HG03442 (cell line): ENCODE data around the gene OSBPL3.
A peak's percentile ranks its signal among the peaks of the same experiment; 100 is the strongest.

ENCODE experiments used
- ATAC-seq: cut with Tn5 transposase; IDR thresholded peaks from one replicate; pipeline ENCODE4 v1.9.1; 2021; ENCODE audit warnings: mild to moderate bottlenecking, moderate library complexity; ENCODE audit not compliant: unreplicated experiment

Gene OSBPL3

GRCh38 chr7:24902931-24903330 lies 77.0 kb downstream of the OSBPL3 start:
- no peak for ATAC-seq

GRCh38 chr7:24902276-24902675 lies 77.7 kb downstream of the OSBPL3 start:
- ATAC-seq = no peak

DNA sequence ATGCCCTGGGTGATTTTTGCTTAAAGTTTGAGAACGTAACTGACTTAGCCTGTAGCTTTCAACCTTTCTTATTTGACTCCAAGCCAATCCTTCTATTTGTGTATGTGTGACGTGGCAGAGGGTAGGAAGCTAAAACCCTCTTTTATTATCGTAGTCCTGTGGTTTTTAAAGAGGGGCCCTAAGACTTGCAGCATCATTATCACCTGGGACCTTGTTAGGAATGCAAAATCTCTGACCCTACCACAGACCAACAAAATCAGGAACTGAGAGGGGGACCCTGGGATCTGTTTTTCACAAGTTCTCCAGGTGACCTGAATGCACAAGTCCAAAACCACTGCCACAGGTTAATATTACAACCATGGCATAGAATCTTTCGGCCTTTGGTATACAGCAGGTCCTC lies 80.1 kb downstream of the OSBPL3 start:
- ATAC-seq = peak; percentile 40

DNA sequence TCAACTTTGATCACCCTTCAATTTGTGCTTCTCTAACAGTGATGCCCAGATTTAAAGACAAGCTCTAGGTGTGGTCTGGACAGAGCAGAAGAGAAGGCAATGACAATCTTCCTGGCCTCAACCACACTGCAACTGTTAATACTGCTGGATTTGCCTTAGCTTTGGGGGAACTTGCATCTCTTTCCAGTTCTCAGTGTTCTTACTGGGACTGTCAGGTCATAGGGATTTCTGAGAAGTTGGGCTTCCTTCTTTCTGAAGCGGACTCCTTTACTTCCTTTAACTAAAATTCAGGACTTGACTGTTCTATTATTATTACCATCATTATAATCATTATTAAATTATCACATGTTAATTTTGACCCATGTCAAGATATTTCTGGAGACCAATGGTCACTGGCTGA lies 80.8 kb downstream of the OSBPL3 start:
- ATAC-seq = no peak

DNA sequence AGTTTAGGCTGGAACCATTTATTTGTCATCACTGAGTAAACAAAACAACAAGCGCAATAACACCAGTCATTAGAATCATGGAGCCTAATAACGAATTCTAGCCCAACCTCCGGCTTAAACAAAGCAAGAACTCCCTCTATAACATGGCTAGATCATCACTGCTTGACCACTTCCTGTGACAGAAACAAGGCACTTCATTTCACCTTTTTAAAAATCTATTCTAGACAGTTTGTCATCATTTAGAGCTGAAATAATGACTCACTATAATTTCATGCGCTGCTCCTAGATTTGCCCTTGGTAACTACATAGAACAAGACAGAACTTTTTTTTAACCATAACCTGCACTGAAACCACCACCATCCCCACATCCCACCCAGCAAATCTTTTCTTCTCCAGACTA lies 81.3 kb downstream of the OSBPL3 start:
- ATAC-seq = peak; percentile 42

GRCh38 chr7:24896031-24896501 lies 83.9 kb downstream of the OSBPL3 start:
- ATAC-seq = peak; percentile 70

GRCh38 chr7:24894429-24895221 lies 85.4 kb downstream of the OSBPL3 start:
- ATAC-seq = no peak

- no peak for ATAC-seq
These were observed 88.7 kb downstream of the OSBPL3 start for GRCh38 chr7:24891311-24891735.

- ATAC-seq = no peak
These were observed 90.4 kb downstream of the OSBPL3 start for GRCh38 chr7:24889611-24890010.

GRCh38 chr7:24888653-24889052 lies 91.3 kb downstream of the OSBPL3 start:
- no peak for ATAC-seq

- no peak for ATAC-seq
These were observed 94.3 kb downstream of the OSBPL3 start for GRCh38 chr7:24885716-24886115.

DNA sequence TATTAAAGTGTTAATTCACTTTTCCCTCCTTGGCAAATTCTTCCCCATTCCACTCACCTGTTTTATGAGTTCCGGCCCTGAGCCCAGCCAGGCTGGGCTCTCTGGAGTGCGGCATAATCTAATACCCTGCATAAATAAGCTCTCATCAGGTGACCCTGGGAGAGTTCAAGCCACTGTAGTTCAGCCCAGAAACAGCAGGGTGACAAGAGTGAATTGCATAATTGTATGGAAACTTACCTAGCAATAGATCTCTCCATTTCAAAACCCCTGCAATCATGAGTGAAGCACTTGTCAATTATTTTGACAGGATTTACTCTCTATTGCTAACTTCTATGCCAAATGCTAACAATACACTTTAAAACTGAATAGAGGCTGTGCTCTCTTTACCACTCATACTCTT lies 94.7 kb downstream of the OSBPL3 start:
- ATAC-seq = no peak

DNA sequence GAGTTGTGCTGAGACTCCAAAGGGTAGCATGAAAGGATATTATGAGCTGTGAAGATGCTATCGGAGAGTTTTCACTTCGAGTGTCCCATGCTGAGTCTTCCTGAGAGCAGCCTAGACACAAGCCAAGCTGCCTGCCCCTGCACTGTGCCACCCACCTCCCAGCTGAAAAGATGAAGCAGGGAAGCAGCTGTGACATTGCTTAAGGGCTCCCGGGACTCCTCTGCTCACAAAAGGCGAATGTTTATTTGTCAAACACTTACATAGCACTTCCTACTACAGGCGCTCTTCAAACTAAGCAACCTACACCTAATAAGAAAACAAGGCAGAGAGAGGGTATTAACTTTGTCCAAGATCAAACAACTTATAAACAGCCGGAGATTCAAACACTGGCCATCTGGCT lies 95.6 kb downstream of the OSBPL3 start:
- no peak for ATAC-seq

GRCh38 chr7:24883622-24884013 lies 96.4 kb downstream of the OSBPL3 start:
- no peak for ATAC-seq

GRCh38 chr7:24882989-24883621 lies 96.9 kb downstream of the OSBPL3 start:
- ATAC-seq = no peak

- no peak for ATAC-seq
These were observed 98.4 kb downstream of the OSBPL3 start for GRCh38 chr7:24881623-24882022.

GRCh38 chr7:24880886-24881285 lies 99.1 kb downstream of the OSBPL3 start:
- no peak for ATAC-seq

DNA sequence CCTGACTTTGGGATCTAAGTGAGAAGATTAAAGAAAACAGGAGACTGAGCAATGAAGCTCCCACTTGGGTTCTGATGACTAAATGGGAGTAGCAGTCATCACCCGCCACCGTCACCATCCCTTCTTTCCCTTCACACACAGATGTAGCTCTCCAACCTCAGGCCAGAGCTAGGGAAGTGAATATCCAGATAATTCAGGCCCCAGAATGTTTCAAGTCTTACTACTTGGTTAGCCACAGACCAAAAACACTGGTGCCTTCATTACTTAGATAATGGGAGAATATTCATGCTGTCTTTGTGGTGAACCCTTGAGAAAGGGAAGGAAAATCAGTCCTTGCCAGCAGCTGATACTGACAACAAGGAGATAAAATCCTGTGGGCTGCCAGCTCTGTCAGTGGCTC lies 100.7 kb downstream of the OSBPL3 start:
- ATAC-seq = no peak

- peak; percentile 88 for ATAC-seq
These were observed 102.1 kb downstream of the OSBPL3 start for GRCh38 chr7:24877790-24878311.

DNA sequence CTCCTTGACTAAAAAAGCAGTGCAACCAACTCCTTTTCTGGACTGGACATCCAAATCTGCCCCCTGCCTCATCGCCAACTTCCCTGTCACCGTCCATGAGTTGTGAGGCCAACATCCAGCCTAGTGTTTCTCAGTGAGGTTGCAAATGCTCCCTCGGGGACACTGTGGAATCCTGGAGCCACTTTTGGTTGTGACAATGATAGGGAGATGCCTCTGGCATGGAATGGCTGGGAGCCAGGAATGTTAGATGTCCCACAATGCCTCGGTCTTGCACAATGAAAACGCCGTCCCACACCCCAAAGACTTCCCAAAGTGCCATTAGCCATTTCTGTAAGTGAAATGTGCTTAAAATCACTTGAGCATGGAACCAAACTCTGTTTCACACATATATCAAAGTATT lies 105.2 kb downstream of the OSBPL3 start:
- no peak for ATAC-seq

GRCh38 chr7:24873944-24874343 lies 106.0 kb downstream of the OSBPL3 start:
- no peak for ATAC-seq

- ATAC-seq = no peak
These were observed 108.2 kb downstream of the OSBPL3 start for GRCh38 chr7:24871770-24872169.
